Measurements from ENCODE around the gene WDR38.

The WDR38 gene

GRCh38 chr9:124875501-124875900 is 22.2 kb downstream of the WDR38 start:
- TF ChIP-seq, protein P1, sequence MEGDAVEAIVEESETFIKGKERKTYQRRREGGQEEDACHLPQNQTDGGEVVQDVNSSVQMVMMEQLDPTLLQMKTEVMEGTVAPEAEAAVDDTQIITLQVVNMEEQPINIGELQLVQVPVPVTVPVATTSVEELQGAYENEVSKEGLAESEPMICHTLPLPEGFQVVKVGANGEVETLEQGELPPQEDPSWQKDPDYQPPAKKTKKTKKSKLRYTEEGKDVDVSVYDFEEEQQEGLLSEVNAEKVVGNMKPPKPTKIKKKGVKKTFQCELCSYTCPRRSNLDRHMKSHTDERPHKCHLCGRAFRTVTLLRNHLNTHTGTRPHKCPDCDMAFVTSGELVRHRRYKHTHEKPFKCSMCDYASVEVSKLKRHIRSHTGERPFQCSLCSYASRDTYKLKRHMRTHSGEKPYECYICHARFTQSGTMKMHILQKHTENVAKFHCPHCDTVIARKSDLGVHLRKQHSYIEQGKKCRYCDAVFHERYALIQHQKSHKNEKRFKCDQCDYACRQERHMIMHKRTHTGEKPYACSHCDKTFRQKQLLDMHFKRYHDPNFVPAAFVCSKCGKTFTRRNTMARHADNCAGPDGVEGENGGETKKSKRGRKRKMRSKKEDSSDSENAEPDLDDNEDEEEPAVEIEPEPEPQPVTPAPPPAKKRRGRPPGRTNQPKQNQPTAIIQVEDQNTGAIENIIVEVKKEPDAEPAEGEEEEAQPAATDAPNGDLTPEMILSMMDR (conservative IDR thresholded peaks at IDR 0.05; ENCODE audit: control insufficient read depth, insufficient read depth, low read depth, low read length), result no peak
- H3K4me3 ChIP-seq (ENCODE audit: control insufficient read depth, low read depth, low read length), result no peak overlapping the region
- DNase-seq (ENCODE audit: low read depth), result no peak

DNA sequence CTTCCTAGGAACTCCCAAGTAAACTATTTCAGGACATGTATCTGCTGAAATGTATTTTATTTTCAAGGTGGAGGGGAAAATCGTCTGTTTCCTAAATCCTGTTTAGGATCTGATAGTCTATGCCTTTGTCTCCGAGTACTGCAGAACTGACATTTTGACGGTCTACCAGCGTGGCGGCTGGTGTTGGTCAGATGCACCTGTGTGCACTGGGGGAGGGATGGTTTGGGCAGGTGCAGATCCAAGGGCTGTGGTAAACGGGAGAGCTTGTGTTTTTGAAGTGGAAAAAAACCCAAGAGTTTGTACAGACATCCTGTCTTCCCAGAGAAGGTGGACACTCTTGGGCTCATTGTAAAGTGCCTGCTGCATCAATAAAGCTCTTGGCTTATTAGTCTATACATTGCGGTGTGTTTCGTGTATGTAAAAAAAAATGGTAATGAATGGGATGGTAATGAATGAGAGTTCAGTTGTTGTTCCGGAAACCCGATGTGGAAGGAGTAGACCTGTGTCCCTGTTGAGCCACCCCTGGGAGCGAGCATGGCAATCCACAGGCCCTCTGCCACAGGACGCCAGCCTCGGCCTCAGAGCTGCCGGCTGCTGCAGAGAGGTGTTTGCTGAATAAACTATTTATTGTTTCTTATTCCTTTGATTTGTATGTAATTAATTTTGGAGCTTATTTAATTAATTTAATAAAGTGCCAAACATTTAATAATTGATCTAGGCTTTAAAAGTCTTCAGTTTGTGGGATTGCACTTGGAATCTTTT is 23.9 kb downstream of the WDR38 start:
- DNase-seq (ENCODE audit: low read depth), result no peak
- H3K4me3 ChIP-seq (ENCODE audit: control insufficient read depth, low read depth, low read length), result no peak overlapping the region
- TF ChIP-seq, protein P1 (conservative IDR thresholded peaks at IDR 0.05; ENCODE audit: control insufficient read depth, insufficient read depth, low read depth, low read length), result no peak

GRCh38 chr9:124878021-124878420 is 24.8 kb downstream of the WDR38 start:
- no peak for DNase-seq (ENCODE audit: low read depth)
- no peak overlapping the region for H3K4me3 ChIP-seq (ENCODE audit: control insufficient read depth, low read depth, low read length)
- TF ChIP-seq, protein P1 (conservative IDR thresholded peaks at IDR 0.05; ENCODE audit: control insufficient read depth, insufficient read depth, low read depth, low read length), result no peak

- H3K4me3 ChIP-seq (ENCODE audit: control insufficient read depth, low read depth, low read length), result no peak overlapping the region
- no peak for DNase-seq (ENCODE audit: low read depth)
- TF ChIP-seq, protein P1 (conservative IDR thresholded peaks at IDR 0.05; ENCODE audit: control insufficient read depth, insufficient read depth, low read depth, low read length), result no peak
Measured at GRCh38 chr9:124878518-124878917, 25.3 kb downstream of the WDR38 start.

GRCh38 chr9:124879226-124879625 is 26.0 kb downstream of the WDR38 start:
- DNase-seq (ENCODE audit: low read depth), result no peak
- H3K4me3 ChIP-seq (ENCODE audit: control insufficient read depth, low read depth, low read length), result no peak overlapping the region
- TF ChIP-seq, protein P1 (conservative IDR thresholded peaks at IDR 0.05; ENCODE audit: control insufficient read depth, insufficient read depth, low read depth, low read length), result no peak

DNA sequence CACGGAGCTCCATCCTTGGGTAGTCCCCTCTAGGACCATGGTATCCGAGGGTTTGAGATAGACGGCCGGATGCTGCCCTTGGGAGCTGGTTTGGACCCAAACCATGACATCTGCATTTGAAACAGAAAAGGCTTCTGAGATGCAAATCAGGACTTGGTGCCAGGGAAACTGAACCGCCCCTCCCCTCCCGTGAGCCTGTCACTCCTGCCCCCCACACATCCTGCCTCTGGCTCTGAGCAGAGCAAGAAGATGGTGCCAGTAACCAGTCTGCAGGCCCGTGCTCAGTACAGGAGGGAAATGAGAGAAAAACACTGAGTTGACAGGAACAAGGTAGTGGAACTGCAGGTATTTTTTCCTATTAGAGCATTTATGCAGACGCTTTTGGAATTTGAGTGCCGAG is 27.2 kb downstream of the WDR38 start:
- H3K4me3 ChIP-seq (ENCODE audit: control insufficient read depth, low read depth, low read length), result no peak overlapping the region
- TF ChIP-seq, protein P1 (conservative IDR thresholded peaks at IDR 0.05; ENCODE audit: control insufficient read depth, insufficient read depth, low read depth, low read length), result no peak
- no peak for DNase-seq (ENCODE audit: low read depth)

Measured in fibroblast of mammary gland (primary cell).